Progenitor cell of endocrine pancreas (in vitro differentiated cells): ENCODE results near the gene TAB2. TPM values are rescaled to one million over a fixed set of nuclear protein-coding genes. Genes with fewer than 3 reads are reported as not detected.

Source experiments
- DNase-seq: peaks from one replicate; pipeline ENCODE4 v3.0.0; 2021; ENCODE audit warnings: low spot score; ENCODE audit not compliant: unreplicated experiment
- H3K27ac Mint-ChIP-seq: 2 replicates; pipeline ENCODE4 v1.8.0; 2021; ENCODE audit warnings: mild to moderate bottlenecking, moderate library complexity, mixed read lengths
- H3K27me3 Mint-ChIP-seq: 2 replicates; pipeline ENCODE4 v1.8.0; 2021; ENCODE audit warnings: mixed read lengths
- H3K36me3 Mint-ChIP-seq: 2 replicates; pipeline ENCODE4 v1.8.0; 2022; ENCODE audit warnings: mixed read lengths; ENCODE audit not compliant: insufficient read depth
- H3K4me1 Mint-ChIP-seq: 2 replicates; pipeline ENCODE4 v1.8.0; 2021; ENCODE audit warnings: low read depth, mixed read lengths
- H3K4me3 Mint-ChIP-seq: 2 replicates; pipeline ENCODE4 v1.8.0; 2021; ENCODE audit warnings: low read depth, mild to moderate bottlenecking, moderate library complexity, mixed read lengths
- H3K9me3 Mint-ChIP-seq: 2 replicates; pipeline ENCODE4 v1.8.0; 2021; ENCODE audit warnings: low read depth, mixed read lengths
- CTCF ChIP-seq: fragments of 200-600 bp; sonication (generic); IDR thresholded peaks from one replicate; pipeline ENCODE4 v1.5.0; 2021; ENCODE audit warnings: antibody characterized with exemption, mild to moderate bottlenecking; ENCODE audit not compliant: unreplicated experiment
- total RNA-seq: library from RNA; stranded (reverse); gene quantifications from 2 replicates; pipeline ENCODE4 v1.2.1, GENCODE V29; 2021

The TAB2 gene
- total RNA-seq, 1 donor from 2014 or later: 58.0 TPM

GRCh38 chr6:149311293-149311692 lies 6.2 kb upstream of the TAB2 start:
- H3K4me1 Mint-ChIP-seq: peaks cover 9% of the 10 kb centered on the region
- H3K4me3 Mint-ChIP-seq: no peak overlapping the region
- TF ChIP-seq CTCF: no peak
- H3K27ac Mint-ChIP-seq: no peak overlapping the region
- no peaks in the 10 kb centered on the region for H3K9me3 Mint-ChIP-seq
- H3K36me3 Mint-ChIP-seq: no peaks in the 10 kb centered on the region
- no peak for DNase-seq
- H3K27me3 Mint-ChIP-seq: peaks cover 21% of the 10 kb centered on the region

- no peaks in the 10 kb centered on the region for H3K9me3 Mint-ChIP-seq
- TF ChIP-seq CTCF: no peak
- H3K4me1 Mint-ChIP-seq: peaks cover 9% of the 10 kb centered on the region
Observed at GRCh38 chr6:149311766-149312165, 5.7 kb upstream of the TAB2 start.

GRCh38 chr6:149313070-149313469 lies 4.4 kb upstream of the TAB2 start:
- Mint-ChIP-seq H3K36me3 (no peaks in the 10 kb centered on the region), H3K9me3 (no peaks in the 10 kb centered on the region), H3K27ac (no peak overlapping the region), H3K4me1 (peaks cover 5% of the 10 kb centered on the region), H3K4me3 (no peak overlapping the region), H3K27me3 (peaks cover 21% of the 10 kb centered on the region)
- no peak for TF ChIP-seq CTCF
- no peak for DNase-seq

More at GRCh38 chr6:149311766-149312165, 5.7 kb upstream of the TAB2 start:
- H3K4me3 Mint-ChIP-seq: no peak overlapping the region
- H3K27me3 Mint-ChIP-seq: peaks cover 21% of the 10 kb centered on the region
- no peak for DNase-seq
- no peak overlapping the region for H3K27ac Mint-ChIP-seq
- H3K36me3 Mint-ChIP-seq: no peaks in the 10 kb centered on the region

GRCh38 chr6:149313861-149314260 lies 3.7 kb upstream of the TAB2 start:
- no peak overlapping the region for H3K27ac Mint-ChIP-seq
- DNase-seq: no peak
- H3K9me3 Mint-ChIP-seq: no peaks in the 10 kb centered on the region
- H3K4me1 Mint-ChIP-seq: peaks cover 9% of the 10 kb centered on the region
- H3K36me3 Mint-ChIP-seq: no peaks in the 10 kb centered on the region
- no peak for TF ChIP-seq CTCF
- H3K4me3 Mint-ChIP-seq: no peak overlapping the region
- H3K27me3 Mint-ChIP-seq: peaks cover 21% of the 10 kb centered on the region

- Mint-ChIP-seq H3K27me3 (peaks cover 21% of the 10 kb centered on the region), H3K36me3 (no peaks in the 10 kb centered on the region), H3K4me1 (peaks cover 15% of the 10 kb centered on the region), H3K9me3 (no peaks in the 10 kb centered on the region), H3K4me3 (no peak overlapping the region), H3K27ac (no peak overlapping the region)
- TF ChIP-seq CTCF: no peak
- DNase-seq: no peak
Observed at GRCh38 chr6:149314325-149314905, 3.1 kb upstream of the TAB2 start.
